ENCODE results near the gene TMEM94. TPM values are rescaled to one million over a fixed set of nuclear protein-coding genes. Genes with fewer than 3 reads are reported as not detected.

TMEM94 gene
- total and polyA plus RNA-seq, 9 of the 15 experiments (the other 6 are each of a cell fraction or from before 2014, with no cell fraction given) = 0.35 to 48.1 (median 14.4) TPM

DNA sequence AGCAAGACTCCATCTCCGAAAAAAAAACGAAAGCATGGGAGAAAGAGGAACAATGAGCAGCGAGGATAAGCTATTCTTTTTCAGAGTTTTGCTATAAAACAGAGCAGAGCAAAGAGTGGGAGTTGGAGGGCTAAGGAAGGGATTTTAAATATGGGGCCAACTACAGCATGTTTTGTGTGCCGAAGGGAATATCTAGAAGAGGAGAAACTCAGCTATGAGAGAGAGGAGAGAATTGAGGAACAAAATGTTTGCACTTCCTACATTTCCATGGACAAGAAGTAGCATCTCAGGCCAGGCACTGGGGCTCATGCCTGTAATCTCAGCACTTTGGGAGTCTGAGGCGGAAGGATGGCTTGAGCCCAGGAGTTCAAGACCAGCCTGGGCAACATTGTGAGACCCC, 37.9 kb upstream of the TMEM94 start:
- no peak for ATAC-seq
- CTCF ChIA-PET (ENCODE audit: low intra/inter-chr PET ratio) = no interaction called here
- no peaks in the 10 kb centered on the region for H3K9me1 ChIP-seq (ENCODE audit: control insufficient read depth, insufficient read depth, low read length)
- TF ChIP-seq PURB (CRISPR knock-in tag; IDR thresholded peaks at IDR 0.05; ENCODE audit: low read depth) = no peak
- TF ChIP-seq GABPB1 (CRISPR knock-in tag; IDR thresholded peaks at IDR 0.05) = no peak
- no peak for TF ChIP-seq PHF21A (IDR thresholded peaks at IDR 0.05; ENCODE audit: borderline replicate concordance, low read depth)
- TF ChIP-seq, protein P1, sequence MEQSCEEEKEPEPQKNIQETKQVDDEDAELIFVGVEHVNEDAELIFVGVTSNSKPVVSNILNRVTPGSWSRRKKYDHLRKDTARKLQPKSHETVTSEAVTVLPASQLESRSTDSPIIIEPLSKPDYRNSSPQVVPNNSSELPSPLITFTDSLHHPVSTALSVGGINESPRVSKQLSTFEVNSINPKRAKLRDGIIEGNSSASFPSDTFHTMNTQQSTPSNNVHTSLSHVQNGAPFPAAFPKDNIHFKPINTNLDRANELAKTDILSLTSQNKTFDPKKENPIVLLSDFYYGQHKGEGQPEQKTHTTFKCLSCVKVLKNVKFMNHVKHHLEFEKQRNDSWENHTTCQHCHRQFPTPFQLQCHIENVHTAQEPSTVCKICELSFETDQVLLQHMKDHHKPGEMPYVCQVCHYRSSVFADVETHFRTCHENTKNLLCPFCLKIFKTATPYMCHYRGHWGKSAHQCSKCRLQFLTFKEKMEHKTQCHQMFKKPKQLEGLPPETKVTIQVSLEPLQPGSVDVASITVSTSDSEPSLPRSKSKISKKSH (CRISPR knock-in tag; IDR thresholded peaks at IDR 0.05) = no peak
- TF ChIP-seq ELF4 (CRISPR knock-in tag; IDR thresholded peaks at IDR 0.05) = no peak
- TF ChIP-seq ZNF75A (CRISPR knock-in tag; IDR thresholded peaks at IDR 0.05) = no peak
- TF ChIP-seq, protein P2, sequence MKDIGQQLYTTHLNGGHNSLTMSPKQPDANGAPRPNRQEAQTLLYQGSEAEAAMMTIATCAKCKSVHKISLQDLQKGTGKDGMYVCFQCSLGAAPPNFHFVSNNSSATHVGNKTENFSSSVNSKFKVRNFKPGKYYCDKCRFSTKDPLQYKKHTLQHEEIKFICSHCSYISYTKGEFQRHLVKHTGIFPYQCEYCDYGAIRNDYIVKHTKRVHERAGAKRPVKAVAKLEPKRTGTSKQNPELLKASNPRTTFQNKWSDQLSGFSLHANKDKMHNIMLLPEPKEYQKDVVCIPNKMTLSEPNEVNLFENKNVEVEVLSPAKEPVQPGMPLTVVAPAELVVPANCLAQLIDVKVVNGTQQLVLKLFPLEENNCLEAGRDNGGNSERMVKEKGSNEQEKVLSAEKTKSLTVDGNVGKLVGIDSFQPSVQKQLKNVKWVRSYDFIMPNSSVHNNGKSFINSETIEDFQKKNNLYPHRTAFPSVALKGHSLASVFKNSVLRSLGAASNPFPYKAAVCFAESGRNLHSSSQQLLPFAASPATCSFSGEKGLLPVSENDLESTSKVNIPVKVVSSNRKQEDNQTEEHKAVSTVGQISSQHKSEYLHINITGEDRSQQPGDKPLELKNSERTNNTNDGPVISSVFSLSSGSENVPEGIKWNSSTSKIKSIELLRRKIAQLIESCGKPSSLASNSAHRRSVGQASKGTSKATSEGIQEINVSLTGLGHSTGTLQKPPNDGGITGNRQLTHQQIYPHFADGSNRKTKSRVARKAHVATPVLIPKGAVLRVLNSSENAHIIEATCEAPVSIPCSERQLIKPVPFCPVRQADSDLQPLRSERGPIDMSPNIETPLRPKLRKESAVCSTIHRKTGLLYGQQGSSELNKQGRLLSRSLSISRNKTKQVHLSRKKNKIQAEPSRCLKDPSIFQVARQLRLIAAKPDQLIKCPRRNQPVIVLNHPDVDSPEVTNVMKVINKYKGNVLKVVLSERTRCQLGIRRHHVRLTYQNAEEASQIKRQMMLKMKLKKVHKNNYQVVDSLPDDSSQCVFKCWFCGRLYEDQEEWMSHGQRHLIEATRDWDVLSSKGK (CRISPR knock-in tag; IDR thresholded peaks at IDR 0.05) = no peak
- TF ChIP-seq OTX1 (CRISPR knock-in tag; IDR thresholded peaks at IDR 0.05) = no peak
- TF ChIP-seq NR4A1 (CRISPR knock-in tag; IDR thresholded peaks at IDR 0.05) = no peak
- no peak for TF ChIP-seq NR4A1 (tag; IDR thresholded peaks at IDR 0.05)
- no peak for TF ChIP-seq ZNF347 (CRISPR knock-in tag; IDR thresholded peaks at IDR 0.05; ENCODE audit: low read depth)
- no peak for TF ChIP-seq FIP1L1 (IDR thresholded peaks at IDR 0.05; ENCODE audit: low read depth, low read length, poor library complexity, severe bottlenecking)
- TF ChIP-seq ZNF133 (CRISPR knock-in tag; IDR thresholded peaks at IDR 0.05) = no peak
- TF ChIP-seq, protein P3, sequence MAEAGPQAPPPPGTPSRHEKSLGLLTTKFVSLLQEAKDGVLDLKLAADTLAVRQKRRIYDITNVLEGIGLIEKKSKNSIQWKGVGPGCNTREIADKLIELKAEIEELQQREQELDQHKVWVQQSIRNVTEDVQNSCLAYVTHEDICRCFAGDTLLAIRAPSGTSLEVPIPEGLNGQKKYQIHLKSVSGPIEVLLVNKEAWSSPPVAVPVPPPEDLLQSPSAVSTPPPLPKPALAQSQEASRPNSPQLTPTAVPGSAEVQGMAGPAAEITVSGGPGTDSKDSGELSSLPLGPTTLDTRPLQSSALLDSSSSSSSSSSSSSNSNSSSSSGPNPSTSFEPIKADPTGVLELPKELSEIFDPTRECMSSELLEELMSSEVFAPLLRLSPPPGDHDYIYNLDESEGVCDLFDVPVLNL (CRISPR knock-in tag; IDR thresholded peaks at IDR 0.05; ENCODE audit: low read depth) = no peak
- TF ChIP-seq HMGN3 (IDR thresholded peaks at IDR 0.05; ENCODE audit: borderline replicate concordance, extremely low read depth, insufficient read length, low read depth, low read length) = no peak
- TF ChIP-seq KLF16 (IDR thresholded peaks at IDR 0.05) = no peak
- TF ChIP-seq, protein P4, sequence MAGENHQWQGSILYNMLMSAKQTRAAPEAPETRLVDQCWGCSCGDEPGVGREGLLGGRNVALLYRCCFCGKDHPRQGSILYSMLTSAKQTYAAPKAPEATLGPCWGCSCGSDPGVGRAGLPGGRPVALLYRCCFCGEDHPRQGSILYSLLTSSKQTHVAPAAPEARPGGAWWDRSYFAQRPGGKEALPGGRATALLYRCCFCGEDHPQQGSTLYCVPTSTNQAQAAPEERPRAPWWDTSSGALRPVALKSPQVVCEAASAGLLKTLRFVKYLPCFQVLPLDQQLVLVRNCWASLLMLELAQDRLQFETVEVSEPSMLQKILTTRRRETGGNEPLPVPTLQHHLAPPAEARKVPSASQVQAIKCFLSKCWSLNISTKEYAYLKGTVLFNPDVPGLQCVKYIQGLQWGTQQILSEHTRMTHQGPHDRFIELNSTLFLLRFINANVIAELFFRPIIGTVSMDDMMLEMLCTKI (IDR thresholded peaks at IDR 0.05; ENCODE audit: partially characterized antibody) = no peak

More for the DNA sequence above, 37.9 kb upstream of the TMEM94 start:
- no peak overlapping the region for H2AFZ ChIP-seq (ENCODE audit: low read depth, low read length)
- no peak for FAIRE-seq
- H4K20me1 ChIP-seq (replicated peaks; ENCODE audit: control insufficient read depth, insufficient read depth, low read length) = no peaks in the 10 kb centered on the region
- H3K27me3 ChIP-seq (ENCODE audit: control insufficient read depth in 2 of 2, insufficient read depth in 2 of 2, low read length in 2 of 2) = peaks cover 0 to 9% of the 10 kb centered on the region in 2 experiments; a peak in 2 of 5 replicates
- no peaks in the 10 kb centered on the region for H3K79me2 ChIP-seq (ENCODE audit: control insufficient read depth, insufficient read depth, low read length)
- no peak overlapping the region for H3K4me2 ChIP-seq (ENCODE audit: insufficient read depth, low read length)
- H3K4me1 ChIP-seq (replicated peaks in 1 of 2; ENCODE audit: control insufficient read depth in 2 of 2, insufficient read depth in 2 of 2, low read length in 2 of 2) = no peaks in the 10 kb centered on the region
- no peak overlapping the region for H3K27ac ChIP-seq (ENCODE audit: extremely low read depth, low read depth, low read length)
- in situ Hi-C loops (cut with MboI) (loop anchor here (10.0 kb wide), 2 partner anchors 154 to 304 kb away; partner anchors contain the start of genes GGA3 and MRPS7), intact Hi-C loops (cut with micrococcal nuclease) (no loop called here)
- DNase-seq (ENCODE audit: extremely low read depth in 1 of 4, low spot score in 3 of 4) = no peak
- no peak overlapping the region for H3K4me3 ChIP-seq
- H3K9ac ChIP-seq (ENCODE audit: insufficient read depth in 1 of 2, low read depth in 2 of 2, low read length in 2 of 2) = no peak overlapping the region
- POLR2A ChIA-PET = interaction anchor here (0.6 to 1.1 kb wide), 4 partner anchors 68 to 150 kb away, joined by 3 read pairs; no protein-coding TSS in a partner anchor
- no peaks in the 10 kb centered on the region for H3K9me3 ChIP-seq (replicated peaks; ENCODE audit: control insufficient read depth, insufficient read depth, low read depth, low read length)
- no TSS peak for BruUV-seq (replicated peaks)
- whole genome bisulfite sequencing (ENCODE audit: insufficient coverage, low coverage, missing lambda C conversion rate) = 9% methylated on average over 5 of the region's 5 CpGs
- H3K36me3 ChIP-seq (ENCODE audit: control insufficient read depth, insufficient read depth, low read length) = no peaks in the 10 kb centered on the region
